ENCODE measurements around the gene HPSE2.

- TF ChIP-seq POLR2A (IDR thresholded peaks at IDR 0.05; ENCODE audit: low read length) (no peak), GATA1 (IDR thresholded peaks at IDR 0.05; ENCODE audit: low read depth, low read length) (no peak)
Measured at GRCh38 chr10:98963608-98964007, 272.0 kb downstream of the HPSE2 start.
